ENCODE data around the gene COA1. TPM values are rescaled to one million over a fixed set of nuclear protein-coding genes. Genes with fewer than 3 reads are reported as not detected.

COA1 gene
- total RNA-seq, 1 donor from 2014 or later = 47.9 TPM

GRCh38 chr7:43615558-43616145 is 113.7 kb downstream of the COA1 start:
- peaks cover 71% of the 10 kb centered on the region for H3K36me3 ChIP-seq
- no peaks in the 10 kb centered on the region for H3K9me3 ChIP-seq
- TF ChIP-seq, protein P1, sequence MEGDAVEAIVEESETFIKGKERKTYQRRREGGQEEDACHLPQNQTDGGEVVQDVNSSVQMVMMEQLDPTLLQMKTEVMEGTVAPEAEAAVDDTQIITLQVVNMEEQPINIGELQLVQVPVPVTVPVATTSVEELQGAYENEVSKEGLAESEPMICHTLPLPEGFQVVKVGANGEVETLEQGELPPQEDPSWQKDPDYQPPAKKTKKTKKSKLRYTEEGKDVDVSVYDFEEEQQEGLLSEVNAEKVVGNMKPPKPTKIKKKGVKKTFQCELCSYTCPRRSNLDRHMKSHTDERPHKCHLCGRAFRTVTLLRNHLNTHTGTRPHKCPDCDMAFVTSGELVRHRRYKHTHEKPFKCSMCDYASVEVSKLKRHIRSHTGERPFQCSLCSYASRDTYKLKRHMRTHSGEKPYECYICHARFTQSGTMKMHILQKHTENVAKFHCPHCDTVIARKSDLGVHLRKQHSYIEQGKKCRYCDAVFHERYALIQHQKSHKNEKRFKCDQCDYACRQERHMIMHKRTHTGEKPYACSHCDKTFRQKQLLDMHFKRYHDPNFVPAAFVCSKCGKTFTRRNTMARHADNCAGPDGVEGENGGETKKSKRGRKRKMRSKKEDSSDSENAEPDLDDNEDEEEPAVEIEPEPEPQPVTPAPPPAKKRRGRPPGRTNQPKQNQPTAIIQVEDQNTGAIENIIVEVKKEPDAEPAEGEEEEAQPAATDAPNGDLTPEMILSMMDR (IDR thresholded peaks at IDR 0.05) = no peak
- ATAC-seq (peak; percentile 27), DNase-seq (no peak)
- intact Hi-C loops (cut with DNase I) = no loop called here
- H3K4me1 ChIP-seq = no peaks in the 10 kb centered on the region
- H3K27me3 ChIP-seq = no peaks in the 10 kb centered on the region
- H3K27ac ChIP-seq = no peak overlapping the region
- H3K4me3 ChIP-seq = no peak overlapping the region

GRCh38 chr7:43612599-43613589 is 116.4 kb downstream of the COA1 start:
- Histone ChIP-seq H3K27me3 (no peaks in the 10 kb centered on the region), H3K27ac (no peak overlapping the region), H3K4me3 (no peak overlapping the region), H3K36me3 (peaks cover 66% of the 10 kb centered on the region), H3K4me1 (no peaks in the 10 kb centered on the region), H3K9me3 (no peaks in the 10 kb centered on the region)
- DNase-seq (no peak), ATAC-seq (no peak)
- intact Hi-C loops (cut with DNase I) = no loop called here
- TF ChIP-seq, protein P1 (IDR thresholded peaks at IDR 0.05) = no peak

DNA sequence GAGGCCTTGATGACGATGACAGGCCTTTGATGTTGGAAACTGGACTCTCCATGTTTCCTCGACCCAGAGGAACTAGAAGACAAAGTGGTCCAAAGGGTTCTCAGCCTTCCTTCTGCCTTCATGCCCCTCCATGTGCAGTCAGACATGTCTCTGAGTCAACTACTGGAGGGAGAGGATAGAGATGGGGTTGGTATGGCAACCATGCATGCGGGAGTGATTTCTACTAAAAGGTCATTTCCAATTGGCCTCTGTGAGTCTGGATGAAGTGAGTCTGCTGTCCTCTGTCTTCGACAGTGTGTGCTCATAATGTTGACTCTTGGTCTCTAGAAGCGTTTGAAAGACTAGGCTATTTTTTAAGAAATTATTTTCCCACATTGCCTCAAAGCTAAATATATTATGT is 117.2 kb downstream of the COA1 start:
- H3K4me3 ChIP-seq = no peak overlapping the region
- H3K36me3 ChIP-seq = peaks cover 58% of the 10 kb centered on the region
- no peak for DNase-seq
- ATAC-seq = no peak
- TF ChIP-seq, protein P1 (IDR thresholded peaks at IDR 0.05) = no peak
- H3K9me3 ChIP-seq = no peaks in the 10 kb centered on the region
- intact Hi-C loops (cut with DNase I) = no loop called here
- H3K27ac ChIP-seq = no peak overlapping the region
- no peaks in the 10 kb centered on the region for H3K27me3 ChIP-seq
- no peaks in the 10 kb centered on the region for H3K4me1 ChIP-seq

GRCh38 chr7:43609097-43609496 is 120.2 kb downstream of the COA1 start:
- TF ChIP-seq, protein P1 (IDR thresholded peaks at IDR 0.05) = no peak
- H3K27ac ChIP-seq = no peak overlapping the region
- intact Hi-C loops (cut with DNase I) = no loop called here
- no peak for ATAC-seq
- DNase-seq = no peak
- no peaks in the 10 kb centered on the region for H3K4me1 ChIP-seq
- H3K27me3 ChIP-seq = no peaks in the 10 kb centered on the region
- peaks cover 37% of the 10 kb centered on the region for H3K36me3 ChIP-seq
- no peak overlapping the region for H3K4me3 ChIP-seq
- H3K9me3 ChIP-seq = no peaks in the 10 kb centered on the region

DNA sequence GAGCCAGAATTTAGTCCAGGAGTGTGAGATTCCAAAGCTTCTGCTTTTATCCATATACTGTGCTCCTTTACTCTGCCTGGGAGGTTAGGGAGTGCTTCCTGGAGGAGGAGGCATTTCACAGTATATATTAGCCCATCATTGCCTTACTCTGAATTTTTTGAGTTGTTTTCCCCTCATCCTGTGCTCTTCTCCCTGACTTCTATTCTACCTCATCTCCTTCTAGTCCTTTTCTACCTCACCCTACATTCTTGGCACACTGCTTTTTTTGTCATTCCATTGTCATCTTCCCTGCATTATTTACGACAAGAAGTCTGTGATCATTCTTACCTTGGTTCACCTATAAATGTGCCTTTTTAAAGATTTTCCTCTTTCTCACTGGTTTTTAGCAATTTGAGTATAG is 125.1 kb downstream of the COA1 start:
- intact Hi-C loops (cut with DNase I) = no loop called here
- Histone ChIP-seq H3K4me3 (no peak overlapping the region), H3K9me3 (no peaks in the 10 kb centered on the region), H3K27ac (no peak overlapping the region), H3K36me3 (peaks cover 23% of the 10 kb centered on the region), H3K27me3 (no peaks in the 10 kb centered on the region), H3K4me1 (no peaks in the 10 kb centered on the region)
- ATAC-seq = no peak
- DNase-seq = no peak
- TF ChIP-seq, protein P1 (IDR thresholded peaks at IDR 0.05) = no peak
